HG03521 (cell line): ENCODE data around the gene GPR161.
A peak's percentile ranks its signal among the peaks of the same experiment; 100 is the strongest.

Experiments
- ATAC-seq: cut with Tn5 transposase; IDR thresholded peaks from one replicate; pipeline ENCODE4 v1.9.1; 2021; ENCODE audit warnings: mild to moderate bottlenecking, moderate library complexity; ENCODE audit not compliant: unreplicated experiment

GPR161 gene

DNA sequence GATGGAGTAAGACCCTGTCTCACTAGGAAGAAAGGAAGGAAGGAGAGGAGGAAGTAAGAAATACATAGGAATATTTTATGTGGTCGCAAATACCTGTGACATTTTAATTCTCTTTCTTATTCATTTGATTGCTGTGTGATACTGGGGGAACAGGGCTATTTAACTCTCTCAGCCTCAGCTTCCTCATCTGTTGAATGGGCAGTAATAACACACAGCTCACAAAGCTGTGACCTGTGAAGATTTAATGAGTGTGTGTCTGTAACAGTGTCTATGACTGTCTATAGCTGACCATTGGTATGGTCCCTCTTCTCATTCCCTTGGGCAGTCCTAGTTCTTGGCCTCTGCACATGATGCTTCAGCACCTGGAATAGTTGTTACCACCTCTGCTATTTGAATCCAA lies 13.6 kb upstream of the GPR161 start:
- ATAC-seq: no peak

- no peak for ATAC-seq
Measured at GRCh38 chr1:168148916-168149315, 12.2 kb upstream of the GPR161 start.

DNA sequence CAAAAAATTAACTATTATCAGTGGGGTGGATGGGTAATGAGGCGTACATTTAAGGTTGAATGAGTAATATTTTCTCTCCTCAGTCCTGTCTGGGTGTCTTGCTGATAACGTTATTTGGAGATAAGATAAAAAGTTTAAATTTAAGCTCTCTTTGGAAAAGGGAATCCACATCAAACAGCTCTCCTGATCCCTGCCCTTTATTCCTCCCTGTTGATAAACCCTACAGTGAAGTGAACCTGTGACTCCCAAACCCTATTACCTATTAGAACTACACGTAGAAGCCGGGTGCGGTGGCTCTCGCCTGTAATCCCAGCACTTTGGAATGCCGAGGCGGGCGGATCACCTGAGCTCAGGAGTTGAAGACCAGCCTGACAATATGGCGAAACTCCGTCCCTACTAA lies 9.9 kb upstream of the GPR161 start:
- no peak for ATAC-seq

GRCh38 chr1:168146160-168146539 lies 9.4 kb upstream of the GPR161 start:
- no peak for ATAC-seq

DNA sequence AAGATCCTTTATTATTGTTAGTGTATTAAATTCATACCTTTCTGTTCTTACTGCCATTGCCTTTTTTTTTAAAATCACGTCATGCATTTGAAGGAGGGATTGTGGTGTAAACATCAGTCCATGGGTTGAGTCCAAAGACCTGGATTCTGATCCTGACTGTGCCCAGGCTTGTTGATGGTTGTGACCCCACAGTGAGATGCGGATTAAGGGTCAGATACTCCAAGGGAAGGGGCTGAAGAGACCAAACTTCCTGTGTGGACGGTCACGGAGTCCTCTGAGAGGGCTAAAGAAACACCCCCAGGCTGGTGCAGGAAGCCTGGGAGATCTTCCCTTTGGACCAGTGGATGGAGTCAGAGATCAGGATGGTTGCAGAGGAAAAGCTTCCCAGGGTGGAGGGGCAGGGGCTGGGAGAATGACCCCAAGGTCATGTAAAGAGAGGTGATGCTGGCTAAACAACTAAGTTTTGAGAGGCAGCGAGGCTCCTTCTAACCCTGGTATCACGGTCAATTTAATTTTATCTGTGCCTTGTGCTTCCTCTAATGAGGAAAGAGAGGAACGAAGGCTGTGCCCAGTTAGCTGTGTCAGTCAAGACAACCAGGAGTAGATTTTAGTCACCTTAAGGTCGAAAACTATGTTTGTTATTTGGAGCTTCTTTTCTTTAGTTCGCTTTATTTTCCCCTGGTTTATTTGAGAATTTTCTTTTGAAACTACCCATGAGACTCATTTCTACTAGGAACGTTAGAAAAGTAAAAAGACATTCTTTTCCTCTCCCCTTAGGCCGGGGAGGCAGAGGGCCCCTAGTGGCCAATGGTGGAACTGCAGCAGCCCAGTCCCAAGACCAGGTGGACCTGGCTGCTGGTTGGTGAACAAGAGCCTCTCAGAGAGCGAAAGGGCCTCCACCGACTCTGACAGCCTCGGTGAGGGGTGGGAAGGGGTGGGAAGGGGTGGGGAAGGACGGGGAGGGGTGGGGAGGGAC lies 8.7 kb upstream of the GPR161 start:
- peak; percentile 91 for ATAC-seq

DNA sequence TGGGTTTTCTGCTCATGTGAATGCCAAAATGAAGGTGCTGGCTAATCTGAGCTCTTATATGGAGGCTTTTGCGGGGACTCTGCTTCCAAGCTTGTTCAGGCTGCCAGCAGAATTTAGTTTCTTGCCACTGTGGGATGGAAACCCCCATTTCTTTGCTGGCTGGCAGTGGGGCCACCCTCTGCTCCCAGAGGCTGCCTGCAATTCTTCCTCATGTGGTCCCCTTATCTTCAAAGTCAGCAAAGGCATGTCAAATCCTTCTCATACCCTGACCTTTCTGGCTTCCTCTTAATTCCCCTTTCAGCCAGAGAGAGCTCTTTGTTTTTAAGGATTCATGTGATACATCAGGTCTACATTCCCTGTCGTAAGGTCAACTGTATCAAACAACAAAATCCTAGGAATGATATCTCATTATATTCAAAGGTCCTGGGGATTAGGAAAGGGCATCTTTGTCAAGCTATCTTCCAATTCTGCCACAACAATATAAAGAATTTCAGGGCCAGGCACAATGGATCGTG lies 5.2 kb upstream of the GPR161 start:
- no peak for ATAC-seq

- no peak for ATAC-seq
Measured at GRCh38 chr1:168139070-168139469, 2.3 kb upstream of the GPR161 start.

- no peak for ATAC-seq
Measured at GRCh38 chr1:168138134-168138533, 1.4 kb upstream of the GPR161 start.

DNA sequence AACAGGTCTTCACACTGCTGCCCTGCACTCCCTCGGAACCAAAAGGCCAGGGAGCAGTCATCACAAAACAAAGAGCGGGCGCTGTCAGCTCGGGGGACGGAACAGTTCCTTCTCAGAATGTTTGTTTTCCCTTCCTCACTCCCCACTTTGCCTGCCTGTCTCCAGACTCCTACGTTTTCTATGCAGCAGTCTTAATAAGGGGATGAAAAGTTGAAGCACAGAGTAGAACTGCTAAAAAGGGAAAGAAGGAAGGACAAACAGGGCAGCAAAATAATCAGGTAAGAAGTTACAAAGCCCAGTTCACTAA lies 738 bp upstream of the GPR161 start:
- ATAC-seq: no peak

DNA sequence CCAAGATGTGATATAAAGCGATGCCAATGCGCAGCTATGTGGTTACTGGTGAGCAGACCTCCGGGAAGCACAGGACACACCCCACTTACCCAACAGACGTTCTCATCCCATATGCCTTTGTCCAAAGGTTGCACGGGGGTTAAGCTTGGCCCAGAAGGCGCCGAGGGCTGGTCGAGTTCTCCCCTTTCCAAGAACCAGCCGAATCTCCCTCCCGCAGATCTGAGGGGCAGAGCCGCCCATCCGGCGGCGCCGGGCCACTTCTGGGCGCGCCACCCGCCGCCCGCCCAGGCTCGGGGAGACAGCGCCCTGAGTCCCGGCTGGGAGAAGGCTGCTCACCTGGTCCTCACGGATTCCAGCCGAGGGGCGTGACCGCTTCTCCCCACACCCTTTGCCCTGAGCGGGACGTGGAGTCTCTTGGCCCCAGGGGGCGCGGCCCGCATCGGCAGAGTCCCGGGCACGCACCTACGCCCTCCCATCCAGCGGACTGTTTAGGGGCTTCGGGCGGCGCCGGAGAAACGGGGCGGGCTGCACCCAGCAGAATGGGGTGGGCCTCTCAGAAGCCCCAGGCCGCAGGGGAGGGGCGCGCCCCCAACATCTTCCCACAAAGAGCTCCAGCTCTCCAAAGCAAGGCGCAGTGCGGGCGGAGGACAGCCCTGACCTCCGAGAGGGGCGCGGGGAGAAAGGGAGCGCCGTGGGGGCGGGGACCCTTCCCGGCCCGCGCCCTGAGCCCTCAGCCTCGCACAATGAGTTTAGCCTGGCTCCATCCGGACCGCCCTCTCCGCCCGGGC lies 615 bp downstream of the GPR161 start:
- no peak for ATAC-seq

DNA sequence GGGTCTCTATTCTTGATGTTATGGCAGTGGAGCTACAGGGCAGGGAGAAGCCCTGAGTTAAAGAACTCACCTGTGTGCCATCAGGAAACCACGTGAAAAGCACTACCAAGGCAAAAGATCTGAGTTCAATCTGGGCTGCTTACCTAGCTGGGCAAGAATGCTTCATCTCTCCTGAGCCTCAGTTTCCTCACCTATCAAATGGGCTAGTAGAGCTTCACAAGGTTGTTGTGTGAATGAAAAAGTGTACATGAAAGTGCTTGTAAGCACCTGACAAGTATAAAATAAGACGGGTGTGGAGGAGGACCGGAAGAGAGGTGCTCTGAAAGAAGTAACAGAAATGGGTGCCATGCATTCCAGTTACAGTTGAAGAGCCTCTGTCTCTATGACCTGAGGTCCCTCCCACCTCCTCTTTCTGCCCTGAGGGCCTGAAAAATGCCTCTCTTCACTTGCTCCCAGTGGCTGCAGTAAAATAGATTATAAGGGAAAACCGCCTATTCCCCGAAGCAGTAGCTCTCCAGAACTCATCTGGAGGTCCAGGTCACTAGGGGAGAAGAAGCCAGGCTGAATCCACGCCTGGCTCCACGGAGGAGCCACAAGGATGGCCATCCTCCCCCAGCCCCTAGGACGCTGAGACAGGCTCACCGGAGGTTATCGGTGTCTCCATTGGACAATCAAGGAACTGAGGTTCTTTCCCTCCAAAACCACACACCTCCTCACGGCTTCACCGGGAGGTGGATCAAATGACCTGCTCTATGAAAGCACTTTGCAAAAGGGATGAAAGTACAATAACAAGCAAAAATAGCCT lies 1.4 kb downstream of the GPR161 start:
- ATAC-seq: no peak

DNA sequence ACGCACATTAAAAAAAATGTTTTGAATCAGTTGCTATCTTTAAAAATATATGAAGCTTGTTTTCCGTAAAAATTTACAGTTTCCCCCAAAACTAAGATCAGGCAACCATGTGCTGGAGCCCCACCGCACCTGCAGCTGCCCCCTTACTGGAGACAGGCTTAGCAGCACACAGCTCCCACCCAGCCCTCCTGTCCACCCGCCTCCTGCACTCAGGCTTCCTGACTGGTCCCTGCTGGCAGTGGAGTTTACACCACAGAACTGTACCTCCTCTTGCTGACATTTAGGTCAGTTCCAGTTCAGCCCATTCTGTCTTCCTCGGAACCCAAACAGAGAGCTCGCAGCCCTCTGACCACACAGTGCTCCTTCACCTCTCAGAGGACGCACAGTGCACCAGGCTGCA lies 2.1 kb downstream of the GPR161 start:
- ATAC-seq: no peak

DNA sequence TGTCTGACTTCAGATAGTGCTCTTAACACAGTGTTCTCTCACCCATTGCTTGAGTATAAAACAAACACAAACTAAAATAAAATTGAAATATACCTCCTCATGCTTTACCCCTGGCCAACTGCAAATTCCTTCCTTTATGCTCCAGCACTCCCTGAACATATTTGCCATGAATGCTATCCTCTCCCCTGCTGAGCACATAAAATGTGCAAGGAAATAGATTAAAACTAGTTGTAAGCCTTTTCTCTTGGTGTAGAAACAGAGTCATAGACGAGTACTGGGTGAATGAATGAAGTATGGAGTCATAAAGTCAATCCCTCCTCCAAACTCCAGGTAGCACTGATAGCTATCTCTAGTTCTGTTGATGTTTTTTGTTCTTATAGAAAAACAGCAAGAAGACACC lies 2.6 kb downstream of the GPR161 start:
- no peak for ATAC-seq

GRCh38 chr1:168129933-168130332 lies 6.8 kb downstream of the GPR161 start:
- ATAC-seq: no peak

- no peak for ATAC-seq
Measured at GRCh38 chr1:168127503-168127902, 9.2 kb downstream of the GPR161 start.

GRCh38 chr1:168125051-168125450 lies 11.7 kb downstream of the GPR161 start:
- no peak for ATAC-seq

GRCh38 chr1:168121401-168122011 lies 15.2 kb downstream of the GPR161 start:
- ATAC-seq: no peak

DNA sequence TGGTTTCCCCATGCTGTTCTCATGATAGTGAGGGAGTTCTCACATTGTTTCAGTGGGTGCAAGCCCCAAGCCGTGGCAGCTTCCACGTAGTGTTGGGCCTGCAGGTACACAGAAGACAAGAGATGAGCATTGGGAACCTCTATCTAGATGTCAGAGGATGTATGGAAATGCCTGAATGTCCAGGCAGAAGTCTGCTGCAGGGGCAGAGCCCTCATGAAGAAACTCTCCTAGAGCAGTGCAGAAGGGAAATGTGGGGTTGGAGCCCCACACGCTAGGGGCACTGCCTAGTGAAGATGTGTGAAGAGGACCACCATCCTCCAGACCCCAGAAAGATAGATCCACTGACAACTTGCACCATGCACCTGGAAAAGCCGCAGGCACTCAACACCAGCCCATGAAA lies 17.0 kb downstream of the GPR161 start:
- no peak for ATAC-seq

GRCh38 chr1:168116327-168116799 lies 20.4 kb downstream of the GPR161 start:
- ATAC-seq: no peak

GRCh38 chr1:168114845-168115244 lies 21.9 kb downstream of the GPR161 start:
- ATAC-seq: no peak
